Measurements from ENCODE around the gene ELN. TPM values are rescaled to one million over a fixed set of nuclear protein-coding genes. Genes with fewer than 3 reads are reported as not detected.

The ELN gene
- total RNA-seq, 1 experiment from 2014 or later: 0.37 TPM

- H2BK5ac ChIP-seq (ENCODE audit: insufficient read length, low read length): no peak overlapping the region
- H4K8ac ChIP-seq (replicated peaks; ENCODE audit: insufficient read length, low read depth, low read length): no peak overlapping the region
- H2BK20ac ChIP-seq (ENCODE audit: low read depth, low read length, poor library complexity, severe bottlenecking): no peak overlapping the region
- no peak overlapping the region for H2AFZ ChIP-seq (ENCODE audit: low read length)
- H3K14ac ChIP-seq (ENCODE audit: insufficient read depth, low read length): no peak overlapping the region
- H3K4me2 ChIP-seq (ENCODE audit: insufficient read depth, insufficient read length, low read length): no peak overlapping the region
- peaks cover 1% of the 10 kb centered on the region; the same call in 1 of the 2 replicates for H3K27me3 Mint-ChIP-seq (ENCODE audit: low read depth)
- H2BK120ac ChIP-seq (ENCODE audit: low read depth, low read length, poor library complexity, severe bottlenecking): no peak overlapping the region
- no peak overlapping the region for H3K4me3 Mint-ChIP-seq
- no peak overlapping the region for H2BK12ac ChIP-seq (ENCODE audit: insufficient read length, low read depth, low read length)
- no peak for DNase-seq
- peaks cover 7 to 17% of the 10 kb centered on the region in 2 experiments; a peak in 3 of 4 replicates for H3K4me1 Mint-ChIP-seq
- H3K23ac ChIP-seq (ENCODE audit: insufficient read length, low read depth, low read length): no peak overlapping the region
- no peaks in the 10 kb centered on the region for H4K20me1 ChIP-seq (ENCODE audit: control insufficient read depth, insufficient read depth, insufficient read length)
- H3K27ac Mint-ChIP-seq: no peak overlapping the region; a peak in 1 of 7 replicates
- H2BK15ac ChIP-seq (ENCODE audit: low read depth, low read length): no peak overlapping the region
- H3K9ac ChIP-seq (ENCODE audit: extremely low read depth, insufficient read length, low read length): no peak overlapping the region
- H4K5ac ChIP-seq (ENCODE audit: insufficient read length, low read depth, low read length): no peak overlapping the region
- H3K9me3 Mint-ChIP-seq: no peaks in the 10 kb centered on the region
- no peak overlapping the region for H3K27ac ChIP-seq (ENCODE audit: insufficient read length, low read depth, low read length)
- H3K27me3 ChIP-seq (ENCODE audit: insufficient read depth, low read length): no peaks in the 10 kb centered on the region
- no peak overlapping the region for H3K56ac ChIP-seq (ENCODE audit: insufficient read length, low read depth, low read length)
- WGBS (ENCODE audit: extremely low coverage, insufficient read length, low lambda C conversion rate): no CpG with 5 or more reads among the region's 11 CpGs
- H3K23me2 ChIP-seq (ENCODE audit: insufficient read length, low read depth, low read length, poor library complexity, severe bottlenecking): no peaks in the 10 kb centered on the region
- no peak overlapping the region for H4K91ac ChIP-seq (ENCODE audit: insufficient read length, low read depth, low read length)
- no peak overlapping the region for H3K4ac ChIP-seq (ENCODE audit: low read depth, low read length)
- no peak for TF ChIP-seq CTCF (conservative IDR thresholded peaks at IDR 0.05)
- H3T11ph ChIP-seq (ENCODE audit: low read length): no peak overlapping the region
- no peaks in the 10 kb centered on the region for H3K36me3 Mint-ChIP-seq (ENCODE audit: insufficient read depth in 1 of 3, low read depth in 3 of 3)
- no peak overlapping the region for H2AK5ac ChIP-seq (ENCODE audit: insufficient read length, low read length)
- H3K79me2 ChIP-seq (ENCODE audit: insufficient read depth, low read length): no peaks in the 10 kb centered on the region
- no peak overlapping the region for H3K18ac ChIP-seq (ENCODE audit: insufficient read length, low read depth, low read length)
- no peaks in the 10 kb centered on the region for H3K9me3 ChIP-seq (ENCODE audit: control insufficient read depth, low read depth, low read length)
- H3K4me1 ChIP-seq (ENCODE audit: insufficient read depth, low read length): no peaks in the 10 kb centered on the region
- no peaks in the 10 kb centered on the region for H3K79me1 ChIP-seq (ENCODE audit: insufficient read depth, low read depth, low read length, poor library complexity, severe bottlenecking)
These were observed 42.0 kb downstream of the ELN start for GRCh38 chr7:74069790-74070618.
